K562 (cell line): ENCODE data around the gene NDUFS6. TPM values are rescaled to one million over a fixed set of nuclear protein-coding genes. Genes with fewer than 3 reads are reported as not detected.

Source experiments
- CREB5 ChIP-seq: fragments of 250-450 bp; sonication (Bioruptor Pico); IDR thresholded peaks from 2 replicates; pipeline ENCODE4 v1.5.0; 2020; ENCODE audit warnings: mild to moderate bottlenecking
- CSDE1 ChIP-seq, 2 experiments: fragments of 450-650 bp; IDR thresholded peaks; 2 replicates each; pipeline ENCODE4 v1.6.1; 2016; ENCODE audit warnings: mild to moderate bottlenecking in 1 of 2
- GTF3C2 ChIP-seq: IDR thresholded peaks from 3 replicates; pipeline ENCODE4 v1.6.1; 2011; ENCODE audit warnings: borderline replicate concordance, mild to moderate bottlenecking, moderate library complexity; ENCODE audit not compliant: insufficient read length; ENCODE audit errors: extremely low read depth
- HNRNPH1 ChIP-seq: fragments of 200-400 bp; formaldehyde crosslinking; optimal IDR thresholded peaks from 2 replicates; pipeline ENCODE3; 2017; ENCODE audit warnings: low read depth, mild to moderate bottlenecking, low read length, moderate library complexity
- MEF2D ChIP-seq: conservative IDR thresholded peaks from 2 replicates; pipeline ENCODE4 v1.6.1; 2016; ENCODE audit warnings: low read depth, missing genetic modification characterization, missing compliant biosample characterization
- NFATC3 ChIP-seq: fragments of 450-650 bp; IDR thresholded peaks from 2 replicates; pipeline ENCODE4 v1.6.1; 2017; ENCODE audit warnings: mild to moderate bottlenecking
- RBM14 ChIP-seq: fragments of 200-400 bp; formaldehyde crosslinking; IDR thresholded peaks from 2 replicates; pipeline ENCODE4 v1.6.1; 2018; ENCODE audit warnings: low read depth, mild to moderate bottlenecking, low read length, moderate library complexity, borderline replicate concordance; ENCODE audit not compliant: insufficient read depth
- STAT5B ChIP-seq: fragments of 250-450 bp; sonication (Bioruptor Pico); IDR thresholded peaks from 2 replicates; pipeline ENCODE4 v1.8.0; 2021; ENCODE audit warnings: mild to moderate bottlenecking, inconsistent platforms
- ZFP1 ChIP-seq: fragments of 450-650 bp; formaldehyde crosslinking; IDR thresholded peaks from 2 replicates; pipeline ENCODE4 v1.4.0; 2020; ENCODE audit warnings: mild to moderate bottlenecking, mixed read lengths
- ZNF174 ChIP-seq: fragments of 250-450 bp; sonication (Bioruptor Pico); IDR thresholded peaks from 2 replicates; pipeline ENCODE4 v1.4.0; 2020; ENCODE audit warnings: mild to moderate bottlenecking
- ZNF695 ChIP-seq: fragments of 450-650 bp; formaldehyde crosslinking; IDR thresholded peaks from 2 replicates; pipeline ENCODE4 v1.4.0; 2020; ENCODE audit warnings: mild to moderate bottlenecking, moderate library complexity
- ZNF696 ChIP-seq: fragments of 250-450 bp; sonication (Bioruptor Pico); conservative IDR thresholded peaks from 2 replicates; pipeline ENCODE4 v1.4.0; 2020; ENCODE audit warnings: mild to moderate bottlenecking, moderate library complexity
- polyA plus RNA-seq, 8 experiments: library from polyadenylated mRNA; depleted of rRNA in 4 of 8; stranded (reverse) in 5 of 8; unstranded in 3 of 8; fragments of >200 nt; fragmentation: Nextera tagmentation in 2 of 8; fragmentation: Illumina TruSeq in 1 of 8; extraction: Ambion mirVana in 2 of 8; extraction: Trizol in 1 of 8; gene quantifications; 2 replicates each; pipeline versions ENCODE4 v1.2.1 to v1.2.3, GENCODE V29; 2011 to 2014; ENCODE audit warnings: inconsistent platforms in 1 of 8, missing spikeins in 1 of 8
- total RNA-seq, 7 experiments: library from RNA; depleted of rRNA in 6 of 7; stranded (reverse); fragments of >200 nt in 6 of 7; fragmentation: Illumina TruSeq in 2 of 7; extraction: Trizol in 2 of 7; gene quantifications; 2 replicates each; pipeline versions ENCODE4 v1.2.1 to v1.2.3, GENCODE V29; 2011 to 2021; ENCODE audit warnings: low replicate concordance in 1 of 7
- TF ChIP-seq, protein P1 (sequence below): fragments of 250-450 bp; sonication (Bioruptor Pico); IDR thresholded peaks from 2 replicates; pipeline ENCODE4 v1.4.0; 2020
- TF ChIP-seq, protein P2 (sequence below): sonication (generic); formaldehyde crosslinking; IDR thresholded peaks from 2 replicates; pipeline ENCODE4 v1.8.0; 2022; ENCODE audit warnings: mild to moderate bottlenecking, missing genetic modification reagents
- TF ChIP-seq, protein P3 (sequence below): fragments of 450-650 bp; formaldehyde crosslinking; IDR thresholded peaks from 2 replicates; pipeline ENCODE4 v1.4.0; 2022; ENCODE audit warnings: missing genetic modification characterization

Gene NDUFS6
- total and polyA plus RNA-seq, 9 of the 15 experiments (the other 6 are each of a cell fraction or from before 2014, with no cell fraction given) = 36.1 to 291 (median 77.0) TPM

DNA sequence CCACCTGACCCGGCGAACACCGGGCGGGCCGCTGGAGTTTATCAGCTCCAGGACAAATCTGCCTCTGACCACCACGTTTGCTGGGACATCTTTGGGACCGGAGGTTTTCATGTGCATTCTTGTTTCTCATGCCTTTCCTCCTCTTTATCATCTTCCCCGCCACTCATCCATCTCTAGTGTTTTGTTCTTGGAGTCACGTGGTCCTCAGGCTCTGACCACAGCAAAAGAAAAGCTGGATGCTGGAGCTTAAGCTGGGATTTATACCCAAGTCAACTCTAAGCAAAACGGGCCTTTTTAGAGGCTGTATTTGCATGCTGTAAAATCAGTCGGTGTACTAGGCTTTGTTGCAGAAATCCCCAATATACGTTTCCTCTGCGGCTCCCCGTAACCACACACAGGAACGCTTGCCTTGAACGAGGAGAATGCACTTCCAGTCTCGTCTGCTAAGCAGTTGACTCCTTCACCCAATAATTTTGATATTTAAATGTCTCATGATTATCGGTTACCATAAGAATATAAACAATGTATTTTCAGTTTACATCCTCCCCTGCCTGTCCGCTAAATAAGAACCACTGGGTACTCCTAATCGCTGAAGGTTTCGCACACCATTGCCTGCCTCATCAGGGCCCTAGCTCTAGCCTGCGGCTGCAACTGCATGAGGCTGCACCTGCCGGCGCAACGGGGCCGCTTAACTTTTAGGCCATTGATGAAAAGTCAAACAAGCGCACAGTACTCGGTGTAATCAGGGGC, 560 bp upstream of the NDUFS6 start (continued):
- TF ChIP-seq RBM14 (no peak), ZNF696 (no peak), GTF3C2 (no peak), CREB5 (CRISPR knock-in tag) (no peak), ZNF174 (CRISPR knock-in tag) (no peak), STAT5B (no peak), ZFP1 (CRISPR knock-in tag) (no peak), MEF2D (no peak), NFATC3 (0 out of 2 replicates have a peak, but pooled peaks have one; percentile 17), ZNF695 (0 out of 2 replicates have a peak, but pooled peaks have one; percentile 23), CSDE1 (IDR thresholded peaks at IDR 0.05) (no peak), HNRNPH1 (no peak)
- TF ChIP-seq, protein P1, sequence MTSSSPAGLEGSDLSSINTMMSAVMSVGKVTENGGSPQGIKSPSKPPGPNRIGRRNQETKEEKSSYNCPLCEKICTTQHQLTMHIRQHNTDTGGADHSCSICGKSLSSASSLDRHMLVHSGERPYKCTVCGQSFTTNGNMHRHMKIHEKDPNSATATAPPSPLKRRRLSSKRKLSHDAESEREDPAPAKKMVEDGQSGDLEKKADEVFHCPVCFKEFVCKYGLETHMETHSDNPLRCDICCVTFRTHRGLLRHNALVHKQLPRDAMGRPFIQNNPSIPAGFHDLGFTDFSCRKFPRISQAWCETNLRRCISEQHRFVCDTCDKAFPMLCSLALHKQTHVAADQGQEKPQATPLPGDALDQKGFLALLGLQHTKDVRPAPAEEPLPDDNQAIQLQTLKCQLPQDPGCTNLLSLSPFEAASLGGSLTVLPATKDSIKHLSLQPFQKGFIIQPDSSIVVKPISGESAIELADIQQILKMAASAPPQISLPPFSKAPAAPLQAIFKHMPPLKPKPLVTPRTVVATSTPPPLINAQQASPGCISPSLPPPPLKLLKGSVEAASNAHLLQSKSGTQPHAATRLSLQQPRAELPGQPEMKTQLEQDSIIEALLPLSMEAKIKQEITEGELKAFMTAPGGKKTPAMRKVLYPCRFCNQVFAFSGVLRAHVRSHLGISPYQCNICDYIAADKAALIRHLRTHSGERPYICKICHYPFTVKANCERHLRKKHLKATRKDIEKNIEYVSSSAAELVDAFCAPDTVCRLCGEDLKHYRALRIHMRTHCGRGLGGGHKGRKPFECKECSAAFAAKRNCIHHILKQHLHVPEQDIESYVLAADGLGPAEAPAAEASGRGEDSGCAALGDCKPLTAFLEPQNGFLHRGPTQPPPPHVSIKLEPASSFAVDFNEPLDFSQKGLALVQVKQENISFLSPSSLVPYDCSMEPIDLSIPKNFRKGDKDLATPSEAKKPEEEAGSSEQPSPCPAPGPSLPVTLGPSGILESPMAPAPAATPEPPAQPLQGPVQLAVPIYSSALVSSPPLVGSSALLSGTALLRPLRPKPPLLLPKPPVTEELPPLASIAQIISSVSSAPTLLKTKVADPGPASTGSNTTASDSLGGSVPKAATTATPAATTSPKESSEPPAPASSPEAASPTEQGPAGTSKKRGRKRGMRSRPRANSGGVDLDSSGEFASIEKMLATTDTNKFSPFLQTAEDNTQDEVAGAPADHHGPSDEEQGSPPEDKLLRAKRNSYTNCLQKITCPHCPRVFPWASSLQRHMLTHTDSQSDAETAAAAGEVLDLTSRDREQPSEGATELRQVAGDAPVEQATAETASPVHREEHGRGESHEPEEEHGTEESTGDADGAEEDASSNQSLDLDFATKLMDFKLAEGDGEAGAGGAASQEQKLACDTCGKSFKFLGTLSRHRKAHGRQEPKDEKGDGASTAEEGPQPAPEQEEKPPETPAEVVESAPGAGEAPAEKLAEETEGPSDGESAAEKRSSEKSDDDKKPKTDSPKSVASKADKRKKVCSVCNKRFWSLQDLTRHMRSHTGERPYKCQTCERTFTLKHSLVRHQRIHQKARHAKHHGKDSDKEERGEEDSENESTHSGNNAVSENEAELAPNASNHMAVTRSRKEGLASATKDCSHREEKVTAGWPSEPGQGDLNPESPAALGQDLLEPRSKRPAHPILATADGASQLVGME (CRISPR knock-in tag) = no peak
- TF ChIP-seq, protein P2, sequence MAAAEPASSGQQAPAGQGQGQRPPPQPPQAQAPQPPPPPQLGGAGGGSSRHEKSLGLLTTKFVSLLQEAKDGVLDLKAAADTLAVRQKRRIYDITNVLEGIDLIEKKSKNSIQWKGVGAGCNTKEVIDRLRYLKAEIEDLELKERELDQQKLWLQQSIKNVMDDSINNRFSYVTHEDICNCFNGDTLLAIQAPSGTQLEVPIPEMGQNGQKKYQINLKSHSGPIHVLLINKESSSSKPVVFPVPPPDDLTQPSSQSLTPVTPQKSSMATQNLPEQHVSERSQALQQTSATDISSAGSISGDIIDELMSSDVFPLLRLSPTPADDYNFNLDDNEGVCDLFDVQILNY (CRISPR knock-in tag) = no peak
- TF ChIP-seq, protein P3, sequence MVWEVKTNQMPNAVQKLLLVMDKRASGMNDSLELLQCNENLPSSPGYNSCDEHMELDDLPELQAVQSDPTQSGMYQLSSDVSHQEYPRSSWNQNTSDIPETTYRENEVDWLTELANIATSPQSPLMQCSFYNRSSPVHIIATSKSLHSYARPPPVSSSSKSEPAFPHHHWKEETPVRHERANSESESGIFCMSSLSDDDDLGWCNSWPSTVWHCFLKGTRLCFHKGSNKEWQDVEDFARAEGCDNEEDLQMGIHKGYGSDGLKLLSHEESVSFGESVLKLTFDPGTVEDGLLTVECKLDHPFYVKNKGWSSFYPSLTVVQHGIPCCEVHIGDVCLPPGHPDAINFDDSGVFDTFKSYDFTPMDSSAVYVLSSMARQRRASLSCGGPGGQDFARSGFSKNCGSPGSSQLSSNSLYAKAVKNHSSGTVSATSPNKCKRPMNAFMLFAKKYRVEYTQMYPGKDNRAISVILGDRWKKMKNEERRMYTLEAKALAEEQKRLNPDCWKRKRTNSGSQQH (CRISPR knock-in tag) = no peak
